GM23248 (cell line): Measurements from ENCODE around the gene ADGRV1.

ENCODE experiments used
- EZH2 ChIP-seq: fragments of 200-600 bp; sonication (generic); IDR thresholded peaks from 2 replicates; pipeline ENCODE4 v1.6.1; 2018; ENCODE audit warnings: antibody characterized with exemption, mild to moderate bottlenecking; ENCODE audit not compliant: insufficient read depth, poor library complexity, severe bottlenecking
- EZH2phosphoT487 ChIP-seq: fragments of 200-600 bp; sonication (generic); IDR thresholded peaks from 2 replicates; pipeline ENCODE4 v1.6.1; 2018; ENCODE audit warnings: antibody characterized with exemption, moderate library complexity, mild to moderate bottlenecking, low read depth; ENCODE audit not compliant: insufficient read depth

- no peak for TF ChIP-seq EZH2phosphoT487
- TF ChIP-seq EZH2 = no peak
Observed at GRCh38 chr5:90947667-90948066, 389.1 kb downstream of the ADGRV1 start.
